ENCODE measurements around the gene TMEM187.

TMEM187 gene

DNA sequence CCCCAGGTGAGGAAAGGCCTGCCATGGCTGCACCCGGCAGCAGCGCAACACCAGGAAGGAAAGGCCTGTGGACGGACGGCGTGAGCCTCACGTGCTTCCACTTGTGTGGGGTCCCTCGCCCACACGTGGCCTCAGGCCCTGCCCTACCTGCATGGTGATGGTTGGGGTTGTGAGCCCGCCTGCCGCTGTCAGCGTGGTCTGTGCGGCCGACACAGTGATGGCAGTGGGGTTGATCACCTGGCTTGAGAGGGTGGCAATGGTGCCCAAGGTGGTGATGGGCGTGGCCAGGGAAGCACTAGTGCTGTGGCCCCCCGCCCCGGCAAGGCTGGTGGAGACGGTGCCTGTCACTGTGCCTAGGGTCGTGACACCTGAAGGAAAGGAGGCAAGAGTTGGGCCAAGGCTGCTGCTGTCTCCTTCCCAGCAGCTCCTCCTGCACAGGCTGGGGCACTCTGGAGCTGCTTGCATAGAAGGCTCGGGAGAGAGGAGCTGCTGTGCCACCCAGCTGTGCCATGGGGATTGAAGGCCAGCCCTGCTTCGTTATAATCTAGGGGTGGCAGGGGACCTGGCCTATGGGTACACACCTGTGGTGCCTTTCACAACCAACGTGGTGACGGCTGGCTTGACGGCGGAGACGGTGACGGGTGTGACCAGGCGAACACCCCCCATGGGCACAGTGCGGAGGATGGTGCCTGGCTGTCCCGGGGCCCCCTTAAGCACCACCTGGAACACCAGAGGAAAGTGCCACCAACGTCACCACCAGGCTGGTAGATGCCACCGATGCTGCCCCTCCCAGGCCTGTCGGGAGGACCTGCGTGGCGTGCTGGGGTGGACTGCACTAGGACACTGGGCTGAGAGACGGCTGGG, 16.3 kb upstream of the TMEM187 start:
- no peak overlapping the region for H3K4me3 ChIP-seq (ENCODE audit: low read depth, low read length)
- TF ChIP-seq, protein P1, sequence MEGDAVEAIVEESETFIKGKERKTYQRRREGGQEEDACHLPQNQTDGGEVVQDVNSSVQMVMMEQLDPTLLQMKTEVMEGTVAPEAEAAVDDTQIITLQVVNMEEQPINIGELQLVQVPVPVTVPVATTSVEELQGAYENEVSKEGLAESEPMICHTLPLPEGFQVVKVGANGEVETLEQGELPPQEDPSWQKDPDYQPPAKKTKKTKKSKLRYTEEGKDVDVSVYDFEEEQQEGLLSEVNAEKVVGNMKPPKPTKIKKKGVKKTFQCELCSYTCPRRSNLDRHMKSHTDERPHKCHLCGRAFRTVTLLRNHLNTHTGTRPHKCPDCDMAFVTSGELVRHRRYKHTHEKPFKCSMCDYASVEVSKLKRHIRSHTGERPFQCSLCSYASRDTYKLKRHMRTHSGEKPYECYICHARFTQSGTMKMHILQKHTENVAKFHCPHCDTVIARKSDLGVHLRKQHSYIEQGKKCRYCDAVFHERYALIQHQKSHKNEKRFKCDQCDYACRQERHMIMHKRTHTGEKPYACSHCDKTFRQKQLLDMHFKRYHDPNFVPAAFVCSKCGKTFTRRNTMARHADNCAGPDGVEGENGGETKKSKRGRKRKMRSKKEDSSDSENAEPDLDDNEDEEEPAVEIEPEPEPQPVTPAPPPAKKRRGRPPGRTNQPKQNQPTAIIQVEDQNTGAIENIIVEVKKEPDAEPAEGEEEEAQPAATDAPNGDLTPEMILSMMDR (IDR thresholded peaks at IDR 0.05; ENCODE audit: borderline replicate concordance, insufficient read depth, low read depth, low read length): no peak

DNA sequence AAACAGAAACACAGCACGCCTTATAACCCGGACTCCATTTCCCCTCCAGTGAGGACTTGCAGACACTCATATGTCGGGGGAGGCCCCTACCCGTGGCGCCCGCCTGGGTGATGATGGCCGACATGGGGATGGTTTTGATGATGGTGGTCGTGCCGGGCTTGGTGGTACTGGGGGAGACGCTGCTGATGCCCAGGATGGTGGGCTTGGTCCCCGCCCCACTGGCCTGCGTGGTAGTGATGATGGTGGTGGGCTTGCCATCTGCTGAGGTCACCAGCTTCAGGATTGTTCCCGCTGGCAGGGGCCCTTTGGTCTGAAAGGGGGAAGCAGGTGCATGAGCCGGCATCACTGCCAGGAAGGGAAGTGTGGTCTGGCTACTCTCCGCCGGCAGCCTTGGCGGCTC, 15.3 kb upstream of the TMEM187 start:
- no peak overlapping the region for H3K4me3 ChIP-seq (ENCODE audit: low read depth, low read length)
- TF ChIP-seq, protein P1 (IDR thresholded peaks at IDR 0.05; ENCODE audit: borderline replicate concordance, insufficient read depth, low read depth, low read length): no peak

DNA sequence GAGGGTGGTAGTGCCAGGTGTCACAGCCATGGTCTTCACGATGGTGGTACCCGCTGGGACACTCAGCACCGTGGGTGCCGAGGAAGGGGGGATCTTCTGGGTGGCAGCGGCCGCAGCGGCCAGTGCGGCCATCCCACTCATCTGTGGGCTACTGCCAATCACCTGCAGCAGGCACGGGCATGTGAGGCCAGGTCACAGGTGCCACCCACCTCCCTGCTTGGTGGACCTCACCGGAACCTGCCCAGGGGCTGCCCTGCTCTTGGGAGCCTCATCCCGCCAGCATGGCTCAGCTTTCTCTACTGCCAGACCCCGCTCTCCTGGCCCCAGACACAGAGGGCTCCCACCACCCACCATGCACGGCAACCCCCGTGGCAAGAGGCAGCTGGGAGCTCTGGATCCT, 13.9 kb upstream of the TMEM187 start:
- H3K4me3 ChIP-seq (ENCODE audit: low read depth, low read length): no peak overlapping the region
- TF ChIP-seq, protein P1 (IDR thresholded peaks at IDR 0.05; ENCODE audit: borderline replicate concordance, insufficient read depth, low read depth, low read length): no peak

DNA sequence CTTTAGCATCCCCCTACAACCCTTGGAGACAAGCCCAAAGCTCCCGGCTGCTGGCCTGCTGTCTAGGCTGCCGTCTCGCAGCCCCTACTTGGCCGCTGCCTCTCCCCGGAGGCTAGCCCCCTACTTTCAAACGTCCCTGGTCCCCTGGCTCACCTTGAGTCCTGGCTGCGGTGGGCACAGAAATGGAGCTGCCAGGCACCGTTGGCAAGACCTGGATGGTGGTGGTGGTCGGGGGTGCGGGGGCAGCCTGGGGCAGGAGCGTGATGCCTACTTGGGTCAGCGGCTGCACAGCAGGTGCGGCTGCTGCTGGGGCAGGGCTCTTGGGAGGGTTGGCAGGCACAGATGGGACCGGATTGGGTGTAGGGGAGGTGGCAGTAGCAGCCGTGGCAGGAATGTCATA, 12.9 kb upstream of the TMEM187 start:
- TF ChIP-seq, protein P1 (IDR thresholded peaks at IDR 0.05; ENCODE audit: borderline replicate concordance, insufficient read depth, low read depth, low read length): no peak

DNA sequence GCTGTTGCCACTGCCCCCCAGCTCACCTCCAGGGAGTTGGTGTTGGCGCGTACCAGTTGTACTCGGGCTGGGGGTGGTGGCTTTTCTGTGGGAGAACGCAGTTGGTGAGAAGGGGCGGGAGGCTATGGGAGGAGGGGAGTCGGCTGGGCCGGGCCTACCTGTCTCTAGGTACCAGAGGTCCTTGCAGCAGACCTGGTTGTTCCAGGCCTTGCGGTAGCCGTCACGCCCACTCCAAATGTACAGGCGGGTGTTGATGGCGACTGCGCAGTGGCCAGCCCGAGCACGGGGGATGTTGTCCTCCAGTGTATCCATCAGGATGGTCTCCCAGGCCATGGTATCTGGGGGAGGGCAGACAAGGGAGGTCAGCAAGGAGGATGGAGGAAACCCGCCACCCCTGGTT, 12.5 kb upstream of the TMEM187 start:
- TF ChIP-seq, protein P1 (IDR thresholded peaks at IDR 0.05; ENCODE audit: borderline replicate concordance, insufficient read depth, low read depth, low read length): no peak
- H3K4me3 ChIP-seq (ENCODE audit: low read depth, low read length): no peak overlapping the region

More for the DNA sequence above, 12.9 kb upstream of the TMEM187 start:
- H3K4me3 ChIP-seq (ENCODE audit: low read depth, low read length): no peak overlapping the region

DNA sequence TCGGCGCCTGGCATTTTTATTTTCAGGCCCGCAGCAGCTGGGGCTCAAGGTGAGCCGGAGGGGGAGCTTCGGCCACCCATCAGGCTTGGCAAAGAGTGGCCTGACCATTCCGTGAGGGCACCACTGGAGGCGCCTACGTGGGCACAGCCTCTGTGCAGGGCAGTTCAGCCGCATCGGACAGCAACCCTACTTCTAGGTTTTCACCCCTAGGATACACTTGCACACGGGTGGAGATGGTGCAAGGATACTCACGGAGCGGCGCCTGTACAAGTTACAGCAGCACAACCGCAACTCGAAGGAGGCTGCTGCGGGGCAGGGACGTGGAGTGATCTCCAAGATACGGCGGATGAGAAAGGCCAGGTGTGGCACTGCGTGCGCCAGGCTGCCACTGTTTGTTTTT, 11.8 kb upstream of the TMEM187 start:
- no peak overlapping the region for H3K4me3 ChIP-seq (ENCODE audit: low read depth, low read length)
- TF ChIP-seq, protein P1 (IDR thresholded peaks at IDR 0.05; ENCODE audit: borderline replicate concordance, insufficient read depth, low read depth, low read length): no peak

DNA sequence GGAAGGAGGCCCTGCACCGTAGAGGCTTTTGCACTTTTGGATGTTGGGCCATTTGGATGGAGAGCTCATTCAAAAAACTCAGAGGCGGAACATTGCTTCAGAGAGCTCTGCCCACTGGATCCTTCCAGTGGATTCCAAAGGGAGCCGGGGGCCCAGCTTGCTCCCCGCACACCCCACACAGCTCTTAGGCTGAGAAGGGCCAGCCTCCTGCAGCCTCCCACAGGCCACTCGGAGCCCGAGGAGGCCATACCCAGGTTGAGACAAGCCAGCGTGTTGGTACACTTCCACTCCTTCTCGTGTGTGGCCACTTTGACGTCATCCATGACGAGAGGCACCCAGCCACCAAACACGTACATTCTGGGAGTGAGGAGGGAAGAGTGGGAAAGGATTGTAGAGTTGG, 11.3 kb upstream of the TMEM187 start:
- TF ChIP-seq, protein P1 (IDR thresholded peaks at IDR 0.05; ENCODE audit: borderline replicate concordance, insufficient read depth, low read depth, low read length): no peak
- no peak overlapping the region for H3K4me3 ChIP-seq (ENCODE audit: low read depth, low read length)

All from GM12875 (cell line).